PC-9 (cell line): Measurements from ENCODE around the gene ARHGEF5.

Source experiments
- EZH2 ChIP-seq: fragments of 200-600 bp; sonication (generic); IDR thresholded peaks from 2 replicates; pipeline ENCODE4 v1.8.0; 2017; ENCODE audit warnings: antibody characterized with exemption, low read depth
- TF ChIP-seq, protein P1 (sequence below): fragments of 200-600 bp; sonication (generic); conservative IDR thresholded peaks from 2 replicates; pipeline ENCODE4 v1.6.1; 2017; ENCODE audit warnings: mixed run types, antibody characterized with exemption, mild to moderate bottlenecking, moderate library complexity

DNA sequence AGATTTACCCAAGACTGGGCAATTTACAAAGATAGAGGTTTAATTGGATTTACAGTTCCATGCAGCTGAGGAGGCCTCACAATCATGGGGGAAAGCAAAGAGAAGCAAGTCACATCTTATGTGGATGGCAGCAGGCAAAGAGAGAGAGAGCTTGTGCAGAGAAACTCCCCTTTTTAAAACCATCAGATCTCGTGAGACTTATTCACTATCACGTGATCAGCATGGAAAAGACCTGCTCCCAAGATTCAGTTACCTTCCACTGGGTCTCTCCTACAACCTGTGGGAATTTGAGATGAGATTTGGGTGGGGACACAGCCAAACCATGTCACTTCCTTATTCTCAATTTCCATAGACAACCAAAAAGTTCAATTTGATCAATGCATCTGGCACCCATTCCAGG is 73.2 kb downstream of the ARHGEF5 start:
- TF ChIP-seq, protein P1, sequence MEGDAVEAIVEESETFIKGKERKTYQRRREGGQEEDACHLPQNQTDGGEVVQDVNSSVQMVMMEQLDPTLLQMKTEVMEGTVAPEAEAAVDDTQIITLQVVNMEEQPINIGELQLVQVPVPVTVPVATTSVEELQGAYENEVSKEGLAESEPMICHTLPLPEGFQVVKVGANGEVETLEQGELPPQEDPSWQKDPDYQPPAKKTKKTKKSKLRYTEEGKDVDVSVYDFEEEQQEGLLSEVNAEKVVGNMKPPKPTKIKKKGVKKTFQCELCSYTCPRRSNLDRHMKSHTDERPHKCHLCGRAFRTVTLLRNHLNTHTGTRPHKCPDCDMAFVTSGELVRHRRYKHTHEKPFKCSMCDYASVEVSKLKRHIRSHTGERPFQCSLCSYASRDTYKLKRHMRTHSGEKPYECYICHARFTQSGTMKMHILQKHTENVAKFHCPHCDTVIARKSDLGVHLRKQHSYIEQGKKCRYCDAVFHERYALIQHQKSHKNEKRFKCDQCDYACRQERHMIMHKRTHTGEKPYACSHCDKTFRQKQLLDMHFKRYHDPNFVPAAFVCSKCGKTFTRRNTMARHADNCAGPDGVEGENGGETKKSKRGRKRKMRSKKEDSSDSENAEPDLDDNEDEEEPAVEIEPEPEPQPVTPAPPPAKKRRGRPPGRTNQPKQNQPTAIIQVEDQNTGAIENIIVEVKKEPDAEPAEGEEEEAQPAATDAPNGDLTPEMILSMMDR = no peak
- TF ChIP-seq EZH2 = no peak
